Measurements from ENCODE around the gene PTGER4. TPM values are rescaled to one million over a fixed set of nuclear protein-coding genes. Genes with fewer than 3 reads are reported as not detected.
A peak's percentile ranks its signal among the peaks of the same experiment; 100 is the strongest.
"Not testable (repeated sequence)": the region's sequence is repeated elsewhere in the genome, so short reads cannot be mapped to it uniquely, and the experiment has no call there.

Gene PTGER4
- polyA plus RNA-seq: 11.6 TPM
- long read RNA-seq, donor 1, partial matches to known transcripts: 0 of 2 reads
- long read RNA-seq, donor 1, other reads (novel, unspliced or antisense): 0 of 2 reads
- long read RNA-seq, donor 2, partial matches to known transcripts: 0 of 6 reads
- long read RNA-seq, donor 2, other reads (novel, unspliced or antisense): 0 of 6 reads
- long read RNA-seq, donor 3, partial matches to known transcripts: 0 of 7 reads
- long read RNA-seq, donor 3, other reads (novel, unspliced or antisense): 0 of 7 reads
- long read RNA-seq, donor 4, partial matches to known transcripts: 0 of 1 reads
- long read RNA-seq, donor 4, other reads (novel, unspliced or antisense): 0 of 1 reads
- long read RNA-seq, donor 5, partial matches to known transcripts: 0 of 4 reads
- long read RNA-seq, donor 5, other reads (novel, unspliced or antisense): 0 of 4 reads
- long read RNA-seq, donor 6, transcript PTGER4-201 (3 exons, 3,848 nt): major isoform, 7 of 16 reads
- long read RNA-seq, donor 6, partial matches to known transcripts: 5 of 16 reads
- long read RNA-seq, donor 6, other reads (novel, unspliced or antisense): 0 of 16 reads
- long read RNA-seq, donor 7, partial matches to known transcripts: 0 of 6 reads
- long read RNA-seq, donor 7, other reads (novel, unspliced or antisense): 0 of 6 reads
- long read RNA-seq, donor 8, partial matches to known transcripts: 9 of 15 reads
- long read RNA-seq, donor 8, other reads (novel, unspliced or antisense): 0 of 15 reads
- long read RNA-seq, donor 9, partial matches to known transcripts: 0 of 4 reads
- long read RNA-seq, donor 9, other reads (novel, unspliced or antisense): 0 of 4 reads
- long read RNA-seq, donor 10, partial matches to known transcripts: 0 of 5 reads
- long read RNA-seq, donor 10, other reads (novel, unspliced or antisense): 0 of 5 reads
- long read RNA-seq, donor 11, partial matches to known transcripts: 0 of 3 reads
- long read RNA-seq, donor 11, other reads (novel, unspliced or antisense): 0 of 3 reads

- Histone ChIP-seq H3K36me3 (ENCODE audit: control insufficient read depth, insufficient read depth, low read length) (no peaks in the 10 kb centered on the region), H3K27me3 (ENCODE audit: control insufficient read depth, insufficient read depth, low read length) (peaks cover 24% of the 10 kb centered on the region), H3K4me3 (ENCODE audit: low read length) (peak within 1 kb of the TSS; percentile 77), H3K9me3 (ENCODE audit: control insufficient read depth, low read depth, low read length) (no peaks in the 10 kb centered on the region), H3K4me1 (ENCODE audit: control insufficient read depth, insufficient read depth, low read length) (peaks cover 12% of the 10 kb centered on the region), H3K27ac (ENCODE audit: low read length) (peak within 1 kb of the TSS; percentile 96)
- WGBS (ENCODE audit: insufficient coverage, low lambda C conversion rate): no CpG with 5 or more reads among the region's 44 CpGs
- DNase-seq: peak in 1 of 2 donors; percentile 55
Measured at GRCh38 chr5:40679913-40680681, at the start of gene PTGER4. Gene PTGER4, plus strand, starts transcription at chr5:40679915. Its CDS starts 1,079 bp downstream, at chr5:40680994.

GRCh38 chr5:40630126-40630525 lies 49.6 kb upstream of the PTGER4 start:
- DNase-seq: no peak
- Histone ChIP-seq H3K4me1 (ENCODE audit: control insufficient read depth, insufficient read depth, low read length) (no peaks in the 10 kb centered on the region), H3K36me3 (ENCODE audit: control insufficient read depth, insufficient read depth, low read length) (no peaks in the 10 kb centered on the region), H3K4me3 (ENCODE audit: low read length) (no peak overlapping the region), H3K27me3 (ENCODE audit: control insufficient read depth, insufficient read depth, low read length) (no peaks in the 10 kb centered on the region), H3K9me3 (ENCODE audit: control insufficient read depth, low read depth, low read length) (no peaks in the 10 kb centered on the region), H3K27ac (ENCODE audit: low read length) (no peak overlapping the region)

GRCh38 chr5:40631236-40631635 lies 48.5 kb upstream of the PTGER4 start:
- 100% methylated on average over 1 of the region's 7 CpGs for WGBS (ENCODE audit: insufficient coverage, low lambda C conversion rate)
- DNase-seq: no peak
- Histone ChIP-seq H3K27me3 (ENCODE audit: control insufficient read depth, insufficient read depth, low read length) (no peaks in the 10 kb centered on the region), H3K27ac (ENCODE audit: low read length) (no peak overlapping the region), H3K4me3 (ENCODE audit: low read length) (no peak overlapping the region), H3K4me1 (ENCODE audit: control insufficient read depth, insufficient read depth, low read length) (no peaks in the 10 kb centered on the region), H3K9me3 (ENCODE audit: control insufficient read depth, low read depth, low read length) (no peaks in the 10 kb centered on the region), H3K36me3 (ENCODE audit: control insufficient read depth, insufficient read depth, low read length) (no peaks in the 10 kb centered on the region)

- H3K27ac ChIP-seq (ENCODE audit: low read length): no peak overlapping the region
- H3K4me1 ChIP-seq (ENCODE audit: control insufficient read depth, insufficient read depth, low read length): no peaks in the 10 kb centered on the region
- H3K36me3 ChIP-seq (ENCODE audit: control insufficient read depth, insufficient read depth, low read length): no peaks in the 10 kb centered on the region
- peak; percentile 22 to 41 for DNase-seq
- no peaks in the 10 kb centered on the region for H3K27me3 ChIP-seq (ENCODE audit: control insufficient read depth, insufficient read depth, low read length)
- no peaks in the 10 kb centered on the region for H3K9me3 ChIP-seq (ENCODE audit: control insufficient read depth, low read depth, low read length)
- WGBS (ENCODE audit: insufficient coverage, low lambda C conversion rate): 100% methylated on average over 1 of the region's 3 CpGs
- no peak overlapping the region for H3K4me3 ChIP-seq (ENCODE audit: low read length)
Measured at GRCh38 chr5:40634154-40634553, 45.6 kb upstream of the PTGER4 start.

- WGBS (ENCODE audit: insufficient coverage, low lambda C conversion rate): no CpG with 5 or more reads among the region's 7 CpGs
- Histone ChIP-seq H3K27me3 (ENCODE audit: control insufficient read depth, insufficient read depth, low read length) (no peaks in the 10 kb centered on the region), H3K36me3 (ENCODE audit: control insufficient read depth, insufficient read depth, low read length) (no peaks in the 10 kb centered on the region), H3K27ac (ENCODE audit: low read length) (no peak overlapping the region), H3K9me3 (ENCODE audit: control insufficient read depth, low read depth, low read length) (no peaks in the 10 kb centered on the region), H3K4me3 (ENCODE audit: low read length) (no peak overlapping the region), H3K4me1 (ENCODE audit: control insufficient read depth, insufficient read depth, low read length) (no peaks in the 10 kb centered on the region)
- no peak for DNase-seq
Measured at GRCh38 chr5:40634593-40634992, 45.1 kb upstream of the PTGER4 start.

- DNase-seq; H3K36me3 ChIP-seq (ENCODE audit: control insufficient read depth, insufficient read depth, low read length); H3K27ac ChIP-seq (ENCODE audit: low read length); H3K4me3 ChIP-seq (ENCODE audit: low read length); H3K4me1 ChIP-seq (ENCODE audit: control insufficient read depth, insufficient read depth, low read length); H3K27me3 ChIP-seq (ENCODE audit: control insufficient read depth, insufficient read depth, low read length); H3K9me3 ChIP-seq (ENCODE audit: control insufficient read depth, low read depth, low read length): not testable (repeated sequence)
- no CpG with 5 or more reads among the region's 1 CpG for WGBS (ENCODE audit: insufficient coverage, low lambda C conversion rate)
Measured at GRCh38 chr5:40639531-40639930, 40.2 kb upstream of the PTGER4 start.

- no peak overlapping the region for H3K27ac ChIP-seq (ENCODE audit: low read length)
- peak in 1 of 2 donors; percentile 66 for DNase-seq
- H3K9me3 ChIP-seq (ENCODE audit: control insufficient read depth, low read depth, low read length): no peaks in the 10 kb centered on the region
- no peak overlapping the region for H3K4me3 ChIP-seq (ENCODE audit: low read length)
- no peaks in the 10 kb centered on the region for H3K36me3 ChIP-seq (ENCODE audit: control insufficient read depth, insufficient read depth, low read length)
- no peaks in the 10 kb centered on the region for H3K27me3 ChIP-seq (ENCODE audit: control insufficient read depth, insufficient read depth, low read length)
- H3K4me1 ChIP-seq (ENCODE audit: control insufficient read depth, insufficient read depth, low read length): no peaks in the 10 kb centered on the region
- no CpG with 5 or more reads among the region's 3 CpGs for WGBS (ENCODE audit: insufficient coverage, low lambda C conversion rate)
Measured at GRCh38 chr5:40646266-40646665, 33.4 kb upstream of the PTGER4 start.

GRCh38 chr5:40648150-40648549 lies 31.6 kb upstream of the PTGER4 start:
- H3K36me3 ChIP-seq (ENCODE audit: control insufficient read depth, insufficient read depth, low read length): no peaks in the 10 kb centered on the region
- no peaks in the 10 kb centered on the region for H3K4me1 ChIP-seq (ENCODE audit: control insufficient read depth, insufficient read depth, low read length)
- no peaks in the 10 kb centered on the region for H3K9me3 ChIP-seq (ENCODE audit: control insufficient read depth, low read depth, low read length)
- DNase-seq: no peak
- H3K4me3 ChIP-seq (ENCODE audit: low read length): no peak overlapping the region
- no peaks in the 10 kb centered on the region for H3K27me3 ChIP-seq (ENCODE audit: control insufficient read depth, insufficient read depth, low read length)
- WGBS (ENCODE audit: insufficient coverage, low lambda C conversion rate): no CpG with 5 or more reads among the region's 1 CpG
- no peak overlapping the region for H3K27ac ChIP-seq (ENCODE audit: low read length)

GRCh38 chr5:40649463-40650030 lies 30.2 kb upstream of the PTGER4 start:
- Histone ChIP-seq H3K36me3 (ENCODE audit: control insufficient read depth, insufficient read depth, low read length) (no peaks in the 10 kb centered on the region), H3K27ac (ENCODE audit: low read length) (no peak overlapping the region), H3K4me1 (ENCODE audit: control insufficient read depth, insufficient read depth, low read length) (no peaks in the 10 kb centered on the region), H3K27me3 (ENCODE audit: control insufficient read depth, insufficient read depth, low read length) (no peaks in the 10 kb centered on the region), H3K9me3 (ENCODE audit: control insufficient read depth, low read depth, low read length) (no peaks in the 10 kb centered on the region), H3K4me3 (ENCODE audit: low read length) (no peak overlapping the region)
- no peak for DNase-seq
- no CpG with 5 or more reads among the region's 4 CpGs for WGBS (ENCODE audit: insufficient coverage, low lambda C conversion rate)

- Histone ChIP-seq H3K36me3 (ENCODE audit: control insufficient read depth, insufficient read depth, low read length) (no peaks in the 10 kb centered on the region), H3K9me3 (ENCODE audit: control insufficient read depth, low read depth, low read length) (no peaks in the 10 kb centered on the region), H3K27me3 (ENCODE audit: control insufficient read depth, insufficient read depth, low read length) (no peaks in the 10 kb centered on the region), H3K4me3 (ENCODE audit: low read length) (no peak overlapping the region), H3K27ac (ENCODE audit: low read length) (no peak overlapping the region), H3K4me1 (ENCODE audit: control insufficient read depth, insufficient read depth, low read length) (no peaks in the 10 kb centered on the region)
- DNase-seq: no peak
- no CpG with 5 or more reads among the region's 3 CpGs for WGBS (ENCODE audit: insufficient coverage, low lambda C conversion rate)
Measured at GRCh38 chr5:40651201-40651600, 28.5 kb upstream of the PTGER4 start.
